Measurements from ENCODE around the gene CPNE6.
"Not testable (repeated sequence)": the region's sequence is repeated elsewhere in the genome, so short reads cannot be mapped to it uniquely, and the experiment has no call there.

CPNE6 gene

DNA sequence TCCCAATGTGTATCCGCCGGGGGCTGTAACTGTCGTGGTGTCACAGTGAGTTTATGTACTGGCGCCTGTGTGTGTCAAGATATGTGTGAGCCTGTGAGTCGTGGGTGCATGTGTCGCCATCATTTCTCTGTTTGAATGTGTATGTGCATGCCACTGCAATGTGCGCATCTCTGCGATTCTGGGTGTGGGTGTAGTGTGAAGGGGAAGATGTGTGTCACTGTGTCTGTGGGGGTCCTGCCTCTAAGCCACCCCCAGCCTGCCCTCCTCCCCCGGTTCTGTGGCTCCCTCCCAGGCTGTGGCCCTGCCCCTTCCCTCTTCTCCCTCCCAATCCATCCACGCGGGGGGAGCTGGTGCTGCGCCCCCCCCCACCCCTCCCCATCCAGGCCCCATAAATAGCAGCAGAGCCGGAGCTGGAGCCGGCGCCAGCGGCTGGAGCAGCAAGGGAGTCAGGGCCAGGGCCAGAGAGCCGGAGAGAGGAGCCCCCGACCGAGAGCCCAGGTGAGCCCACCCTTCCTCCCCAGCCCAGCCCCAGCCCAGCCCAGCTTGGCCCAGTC lies at the start of gene CPNE6:
Gene CPNE6 (plus strand): TSS at position 419 of the 554 bp plus-strand sequence. CDS start 1,375 bp downstream, outside the sequence.
- DNase-seq (ENCODE audit: low read depth) = no peak

DNA sequence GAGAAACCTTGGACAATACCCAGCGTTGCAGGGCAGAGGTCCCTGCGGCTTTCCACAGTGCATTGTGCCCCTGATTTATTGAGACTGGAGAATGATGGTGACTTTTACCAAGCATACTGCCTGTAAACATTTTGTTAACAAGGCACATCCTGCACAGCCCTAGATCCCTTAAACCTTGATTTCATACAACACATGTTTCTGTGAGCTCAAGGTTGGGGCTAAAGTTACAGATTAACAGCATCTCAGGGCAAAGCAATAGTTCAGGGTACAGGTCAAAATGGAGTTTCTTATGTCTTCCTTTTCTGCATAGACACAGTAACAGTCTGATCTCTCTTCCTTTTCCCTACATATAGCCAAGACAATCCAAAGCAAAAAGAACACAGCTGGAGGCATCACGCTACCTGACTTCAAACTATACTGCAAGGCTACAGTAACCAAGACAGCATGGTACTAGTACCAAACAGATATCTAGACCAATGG lies 46.4 kb upstream of the CPNE6 start:
- not testable (repeated sequence) for DNase-seq (ENCODE audit: low read depth)

DNA sequence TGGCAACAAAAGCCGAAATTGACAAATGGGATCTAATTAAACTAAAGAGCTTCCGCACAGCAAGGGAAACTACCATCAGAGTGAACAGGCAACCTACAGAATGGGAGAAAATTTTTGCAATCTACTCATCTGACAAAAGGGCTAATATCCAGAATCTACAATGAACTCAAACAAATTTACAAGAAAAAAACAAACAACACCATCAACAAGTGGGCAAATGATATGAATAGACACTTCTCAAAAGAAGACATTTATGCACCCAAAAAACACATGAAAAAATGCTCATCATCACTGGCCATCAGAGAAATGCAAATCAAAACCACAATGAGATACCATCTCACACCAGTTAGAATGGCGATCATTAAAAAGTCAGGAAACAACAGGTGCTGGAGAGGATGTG lies 41.7 kb upstream of the CPNE6 start:
- DNase-seq (ENCODE audit: low read depth) = not testable (repeated sequence)

DNA sequence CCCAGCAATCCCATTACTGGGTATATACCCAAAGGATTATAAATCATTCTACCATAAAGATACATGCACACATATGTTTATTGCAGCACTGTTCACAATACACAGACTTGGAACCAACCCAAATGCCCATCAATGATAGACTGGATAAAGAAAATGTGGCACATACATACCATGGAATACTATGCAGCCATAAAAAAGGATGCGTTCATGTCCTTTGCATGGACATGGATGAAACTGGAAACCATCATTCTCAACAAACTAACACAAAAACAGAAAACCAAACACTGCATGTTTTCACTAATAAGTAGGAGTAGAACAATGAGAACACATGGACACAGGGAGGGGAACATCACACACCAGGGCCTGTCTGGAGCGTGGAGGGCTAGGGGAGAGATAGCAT lies 40.0 kb upstream of the CPNE6 start:
- DNase-seq (ENCODE audit: low read depth) = not testable (repeated sequence)

DNA sequence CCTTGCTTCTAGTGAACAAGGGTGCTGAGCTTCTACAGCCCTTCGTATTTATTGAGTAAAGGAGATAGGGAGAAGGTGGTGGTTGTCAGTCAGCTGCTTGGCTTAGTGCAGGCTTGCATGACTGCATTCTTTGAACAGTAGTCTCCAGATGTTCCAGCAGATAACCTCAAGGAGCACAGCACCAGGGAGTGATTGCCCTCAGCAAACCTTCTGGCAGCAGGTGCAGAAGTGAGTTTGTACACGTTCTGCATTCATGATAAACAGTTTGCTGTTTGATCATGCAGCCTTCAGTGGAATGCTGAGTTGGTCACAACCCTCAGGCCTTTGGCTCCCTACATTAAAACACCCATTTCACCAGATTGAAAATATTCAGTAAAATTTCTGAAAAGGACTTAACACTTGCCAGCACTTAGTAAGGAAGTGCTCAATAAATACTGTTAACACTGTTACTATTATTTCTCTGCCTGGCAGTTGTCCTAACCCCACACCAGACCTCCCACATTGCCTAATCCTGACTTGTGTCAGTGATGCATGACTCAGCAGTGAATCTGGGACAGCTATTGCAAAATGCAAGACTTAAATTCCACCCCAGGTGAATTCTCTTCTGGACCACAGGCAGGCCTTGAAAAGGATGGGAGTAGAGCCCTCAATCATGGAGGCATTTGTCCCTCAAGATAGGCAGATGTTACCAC lies 38.5 kb upstream of the CPNE6 start:
- DNase-seq (ENCODE audit: low read depth) = peak; percentile 47

DNA sequence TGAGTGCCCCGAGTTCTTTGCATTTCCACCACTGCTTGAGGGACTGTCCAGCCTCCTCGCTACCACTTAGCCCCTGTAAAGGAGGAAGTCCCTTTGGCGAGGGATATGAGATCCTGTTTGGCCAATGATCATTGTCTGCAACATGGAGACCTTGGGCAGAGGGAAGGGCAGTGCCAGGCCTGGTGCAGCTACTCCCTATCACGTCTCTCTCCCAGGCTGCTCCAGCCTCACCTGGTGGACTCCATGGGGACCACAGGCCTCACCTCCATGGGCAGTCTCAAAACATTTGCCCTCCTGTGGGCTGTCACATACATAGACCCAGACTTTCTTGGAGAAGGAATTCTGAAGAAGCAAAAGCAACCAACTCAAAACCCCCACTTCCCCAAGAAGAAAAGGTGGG lies 35.6 kb upstream of the CPNE6 start:
- not testable (repeated sequence) for DNase-seq (ENCODE audit: low read depth)

DNA sequence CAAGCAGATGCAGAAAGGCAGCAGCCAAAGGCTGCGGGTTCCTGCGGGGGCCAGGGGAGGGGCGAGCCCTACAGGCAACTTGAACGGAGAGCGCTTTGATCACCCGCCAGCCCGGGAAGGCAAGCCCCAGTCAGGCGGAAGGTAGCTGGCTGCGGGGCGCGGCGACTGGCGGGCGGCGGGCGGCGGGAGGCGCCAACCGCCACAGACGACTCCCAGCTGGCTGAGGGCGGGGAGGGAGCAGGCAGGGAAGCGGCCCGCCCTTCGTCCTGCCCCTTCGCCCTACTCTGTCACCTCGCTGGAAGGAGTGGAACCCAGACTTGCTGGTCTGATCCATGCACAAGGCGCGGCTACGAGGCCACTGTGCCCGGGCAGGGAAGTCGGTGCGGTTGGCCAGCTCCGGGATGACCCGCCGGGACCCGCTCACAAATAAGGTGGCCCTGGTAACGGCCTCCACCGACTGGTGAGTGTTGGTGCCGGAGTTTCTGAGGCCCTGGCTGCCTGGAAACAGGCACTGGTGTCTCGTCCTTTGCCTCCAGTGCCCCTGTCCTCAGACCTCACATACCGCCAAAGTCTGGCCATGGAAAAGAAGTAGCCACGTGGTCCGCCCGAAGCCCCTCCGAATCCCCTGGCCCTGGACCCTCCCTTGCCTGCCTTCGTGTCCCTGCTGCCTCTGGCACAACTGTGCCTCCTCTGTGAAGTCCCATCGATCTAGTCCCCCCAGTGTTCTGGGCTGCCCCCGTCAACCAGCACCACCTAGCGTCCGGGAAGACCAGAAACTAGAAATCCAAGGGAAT lies 35.0 kb upstream of the CPNE6 start:
- peak; percentile 15 for DNase-seq (ENCODE audit: low read depth)

DNA sequence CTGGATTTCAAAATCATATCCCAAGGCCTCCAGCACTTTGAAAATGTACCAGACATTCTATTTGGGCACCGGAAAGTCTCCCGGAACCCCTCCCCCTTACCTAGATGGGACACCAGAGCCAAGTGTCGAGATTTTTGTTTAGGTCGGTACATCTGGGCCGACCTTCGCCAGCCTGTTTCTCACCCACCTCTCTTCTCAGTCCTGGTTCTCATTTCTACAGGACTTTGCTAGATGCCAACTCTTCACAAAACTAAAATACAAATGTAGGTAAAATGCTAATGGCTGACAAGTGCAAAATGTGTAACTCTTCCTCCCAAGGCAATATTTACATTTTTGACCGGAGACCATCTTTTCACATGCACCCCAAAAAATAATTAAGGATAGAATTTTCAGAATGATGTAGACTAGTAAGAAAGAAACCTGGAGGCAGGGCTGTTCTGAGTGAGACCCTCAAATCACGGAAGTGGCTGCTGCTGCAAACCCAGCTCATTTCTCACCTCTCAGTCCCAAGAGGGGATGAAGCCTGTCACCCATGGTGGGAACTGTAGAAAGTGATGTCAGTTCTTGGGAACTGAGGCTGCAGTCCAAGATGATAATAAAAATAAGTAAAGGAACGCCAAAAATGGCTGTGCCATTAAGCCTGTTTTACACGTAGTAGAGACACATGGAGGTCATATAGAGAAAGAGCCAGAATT lies 34.3 kb upstream of the CPNE6 start:
- DNase-seq (ENCODE audit: low read depth) = not testable (repeated sequence)

DNA sequence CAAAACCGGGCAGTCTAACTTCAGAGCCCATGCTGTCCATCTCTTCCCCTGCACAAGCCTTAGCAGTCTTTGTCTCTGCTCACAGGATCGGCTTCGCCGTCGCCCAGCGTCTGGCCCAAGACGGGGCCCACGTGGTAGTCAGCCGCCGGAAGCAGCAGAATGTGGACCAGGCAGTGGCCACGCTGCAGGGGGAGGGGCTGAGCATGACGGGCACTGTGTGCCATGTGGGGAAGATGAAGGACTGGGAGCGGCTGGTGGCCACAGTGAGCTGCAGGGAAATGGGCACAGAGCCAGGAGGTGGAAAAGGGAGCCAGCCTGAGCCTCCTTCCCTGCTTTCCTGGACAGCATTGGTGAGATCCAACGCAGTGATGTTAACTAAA lies 33.7 kb upstream of the CPNE6 start:
- no peak for DNase-seq (ENCODE audit: low read depth)

DNA sequence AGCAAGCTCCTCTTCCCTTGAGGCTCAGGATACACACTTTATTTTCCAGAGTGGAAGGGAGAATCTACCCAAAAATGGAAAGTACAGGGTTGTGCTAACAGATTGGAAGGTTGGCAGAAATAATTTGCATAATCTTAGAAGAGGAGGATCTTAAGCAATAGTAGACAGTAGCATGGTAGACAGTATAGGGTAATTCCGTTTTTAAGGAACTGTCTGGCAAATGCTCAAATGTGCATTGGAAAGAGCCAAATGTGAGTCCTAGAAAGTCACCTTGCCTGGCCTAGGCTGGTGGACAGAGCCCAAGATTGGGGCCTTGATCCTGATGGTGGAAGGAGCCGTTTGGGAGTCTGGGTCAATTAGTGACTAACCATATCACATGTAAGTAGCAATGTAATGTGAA lies 32.7 kb upstream of the CPNE6 start:
- DNase-seq (ENCODE audit: low read depth) = no peak

DNA sequence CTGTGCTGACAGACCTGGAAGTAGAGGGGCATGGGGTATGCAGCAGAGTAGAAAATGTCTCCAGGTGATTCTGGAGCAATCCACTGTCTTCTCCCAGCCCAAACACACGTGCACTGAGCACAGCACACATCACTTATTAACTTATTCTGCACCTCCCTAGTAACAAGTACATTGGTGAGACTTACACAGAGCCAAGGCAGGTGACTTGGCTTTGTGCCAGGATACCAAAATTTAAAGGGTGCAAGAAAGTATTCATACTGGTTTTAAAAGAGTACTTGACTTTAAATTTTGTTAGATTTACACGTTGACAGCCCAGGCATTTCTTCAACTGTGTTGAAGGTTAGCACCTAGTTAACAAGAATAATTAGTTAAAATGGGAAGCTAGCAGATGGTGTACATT lies 30.7 kb upstream of the CPNE6 start:
- DNase-seq (ENCODE audit: low read depth) = no peak

DNA sequence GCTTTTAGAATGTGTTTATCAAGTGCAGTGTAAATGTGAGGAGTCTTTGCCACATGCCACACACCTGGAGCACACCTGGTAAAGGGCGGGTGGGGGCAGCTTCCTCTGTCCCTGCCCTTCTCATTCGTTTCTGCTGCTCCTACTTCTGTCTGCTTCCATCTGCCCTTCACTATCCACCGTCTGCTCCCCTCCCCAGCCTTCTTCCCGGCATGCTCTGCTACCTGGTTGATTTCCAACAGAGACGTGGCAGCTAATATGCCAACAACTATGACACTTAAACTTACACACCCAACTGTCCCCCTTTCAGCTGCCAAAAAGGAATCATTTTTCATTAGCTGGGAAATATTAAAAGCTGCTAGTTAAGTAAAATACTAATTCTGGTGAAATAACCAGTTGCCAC lies 28.6 kb upstream of the CPNE6 start:
- DNase-seq (ENCODE audit: low read depth) = no peak

DNA sequence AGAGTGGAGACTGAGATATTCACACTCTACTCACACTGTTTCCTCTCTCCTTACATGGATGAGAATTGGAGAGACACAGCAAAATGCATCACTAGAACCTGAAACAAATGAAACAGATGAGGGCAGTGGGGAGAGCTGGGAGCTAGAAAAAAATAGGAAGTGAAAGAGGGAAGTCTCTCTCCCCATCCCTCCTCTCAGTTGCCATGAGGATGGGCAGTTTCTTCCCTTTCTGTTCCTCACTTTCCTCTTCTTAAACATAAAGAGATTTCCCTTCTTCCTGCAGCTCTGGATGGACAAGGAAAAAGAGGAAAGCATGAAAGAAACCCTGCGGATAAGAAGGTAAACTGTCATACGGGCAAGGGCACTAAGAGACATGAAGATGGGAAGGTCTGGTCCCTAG lies 22.4 kb upstream of the CPNE6 start:
- DNase-seq (ENCODE audit: low read depth) = not testable (repeated sequence)

DNA sequence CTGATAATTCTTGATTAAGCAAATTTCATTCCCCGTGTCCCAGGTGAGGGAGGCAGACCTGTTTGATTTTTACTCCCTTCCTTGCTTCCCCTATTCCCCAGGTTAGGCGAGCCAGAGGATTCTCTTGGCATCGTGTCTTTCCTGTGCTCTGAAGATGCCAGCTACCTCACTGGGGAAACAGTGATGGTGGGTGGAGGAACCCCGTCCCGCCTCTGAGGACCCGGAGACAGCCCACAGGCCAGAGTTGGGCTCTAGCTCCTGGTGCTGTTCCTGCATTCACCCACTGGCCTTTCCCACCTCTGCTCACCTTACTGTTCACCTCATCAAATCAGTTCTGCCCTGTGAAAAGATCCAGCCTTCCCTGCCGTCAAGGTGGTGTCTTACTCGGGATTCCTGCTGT lies 20.6 kb upstream of the CPNE6 start:
- DNase-seq (ENCODE audit: low read depth) = not testable (repeated sequence)

DNA sequence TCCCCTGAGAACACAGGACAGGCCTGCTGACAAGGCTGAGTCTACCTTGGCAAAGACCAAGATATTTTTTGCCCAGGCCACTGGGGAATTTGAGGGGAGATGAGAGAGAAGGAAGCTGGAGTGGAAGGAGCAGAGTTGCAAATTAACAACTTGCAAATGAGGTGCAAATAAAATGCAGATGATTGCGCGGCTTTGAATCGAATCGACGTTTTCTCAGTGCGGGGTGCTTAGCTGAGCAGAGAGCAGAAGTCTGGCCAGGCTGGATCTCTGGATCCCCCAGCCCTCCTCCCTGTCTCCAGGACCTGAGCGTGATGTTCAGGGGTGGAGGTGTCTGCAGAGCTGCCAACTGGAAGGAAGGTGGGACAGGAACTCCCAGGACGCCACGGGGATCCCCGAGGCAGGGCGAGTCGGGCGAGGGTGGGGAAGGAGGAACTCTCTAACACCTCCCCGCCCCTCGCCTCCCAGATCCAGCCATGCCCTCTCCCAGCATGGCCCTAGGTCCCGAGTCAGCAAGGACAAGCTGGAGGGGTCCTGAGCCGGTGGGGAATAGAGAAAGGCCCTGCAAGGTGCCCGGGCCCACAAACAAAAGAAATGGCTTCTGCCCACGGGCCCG lies 20.1 kb upstream of the CPNE6 start:
- no peak for DNase-seq (ENCODE audit: low read depth)

DNA sequence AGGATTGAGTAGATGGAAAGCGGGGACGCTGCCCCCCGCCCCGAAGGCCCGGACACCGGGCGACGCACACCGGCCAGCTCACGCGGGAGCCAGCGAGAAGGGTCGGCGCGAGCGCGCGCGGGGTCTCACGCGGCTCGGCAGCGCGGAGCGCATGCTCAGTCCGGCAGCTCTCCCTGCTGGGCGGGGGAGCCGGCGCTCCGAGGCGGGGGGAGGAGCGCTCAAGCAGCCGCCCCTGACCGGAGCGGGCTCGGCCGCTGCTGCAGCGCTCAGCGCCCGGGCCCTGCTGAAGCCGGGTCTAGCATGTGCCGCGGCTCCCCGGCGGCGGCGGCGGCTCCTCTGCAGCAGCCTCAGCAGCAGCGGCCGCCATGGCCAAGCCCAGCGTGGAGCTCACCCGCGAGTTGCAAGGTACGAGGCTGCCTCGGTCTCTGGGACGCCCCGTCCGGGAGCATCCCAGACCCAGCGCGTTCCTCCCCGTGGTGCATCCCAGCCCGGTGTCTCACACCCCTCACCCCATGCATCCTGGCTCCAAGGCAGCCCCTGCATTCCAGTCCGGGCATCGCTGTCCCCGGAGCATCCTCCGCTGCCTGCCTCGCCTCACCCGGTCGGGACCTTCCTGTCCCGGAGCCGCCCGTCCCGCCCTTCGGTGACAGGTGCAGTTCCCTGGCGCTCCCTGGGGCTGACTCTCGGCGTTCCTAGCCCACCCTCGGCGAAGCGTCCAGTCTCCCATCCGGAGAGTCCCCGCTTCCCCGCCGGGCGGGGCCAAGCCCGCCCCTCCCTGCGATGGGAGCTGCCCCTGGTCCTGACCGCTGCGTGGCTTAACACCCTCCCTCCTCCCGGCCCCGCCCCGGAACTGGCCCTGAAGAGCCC lies 19.3 kb upstream of the CPNE6 start, which contains the start of gene CARMIL3:
Gene CARMIL3 (plus strand): TSS at position 221 of the 867 bp plus-strand sequence. CDS start 145 bp downstream, at position 366.
- no peak for DNase-seq (ENCODE audit: low read depth)

DNA sequence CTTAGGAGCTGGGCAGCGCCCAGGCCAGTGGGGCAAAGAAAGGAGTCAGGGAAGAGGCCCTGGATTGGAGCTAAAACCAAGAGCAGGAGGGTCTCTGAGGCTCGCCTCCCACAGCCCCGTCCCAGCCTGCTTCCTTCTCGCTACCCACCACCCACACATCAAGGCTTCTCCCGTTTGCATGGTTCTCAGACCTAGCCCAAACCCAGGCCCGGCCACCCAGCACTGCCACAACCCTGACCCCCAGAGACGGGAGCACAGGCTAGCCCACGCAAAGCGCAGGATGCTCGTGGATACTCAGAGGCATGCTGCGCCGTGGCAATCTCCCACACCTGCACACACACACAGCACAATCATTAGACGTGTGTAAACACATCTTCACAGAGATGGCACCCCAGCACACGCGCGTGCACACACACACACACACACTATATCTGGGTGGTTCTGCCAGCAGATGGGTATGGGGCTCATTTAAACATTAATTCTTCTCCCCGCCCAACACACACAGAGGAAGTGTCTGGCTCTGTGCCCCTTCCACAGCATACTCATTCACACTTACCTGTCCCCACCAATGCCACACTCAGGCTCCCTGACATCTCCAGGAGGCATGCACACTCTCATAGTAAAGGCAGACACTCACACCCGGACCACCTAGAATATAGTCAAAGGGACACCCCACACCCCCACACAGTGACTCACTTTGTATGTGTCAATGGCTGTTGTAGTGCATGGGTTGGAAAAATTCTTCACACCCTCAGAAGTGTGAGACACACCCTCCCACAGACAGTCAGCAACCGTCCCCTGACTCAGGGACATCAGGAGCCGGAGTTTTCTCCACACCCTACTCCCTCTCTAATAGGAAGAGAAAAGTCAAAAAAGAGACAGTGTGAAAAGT lies 18.5 kb upstream of the CPNE6 start:
- no peak for DNase-seq (ENCODE audit: low read depth)

DNA sequence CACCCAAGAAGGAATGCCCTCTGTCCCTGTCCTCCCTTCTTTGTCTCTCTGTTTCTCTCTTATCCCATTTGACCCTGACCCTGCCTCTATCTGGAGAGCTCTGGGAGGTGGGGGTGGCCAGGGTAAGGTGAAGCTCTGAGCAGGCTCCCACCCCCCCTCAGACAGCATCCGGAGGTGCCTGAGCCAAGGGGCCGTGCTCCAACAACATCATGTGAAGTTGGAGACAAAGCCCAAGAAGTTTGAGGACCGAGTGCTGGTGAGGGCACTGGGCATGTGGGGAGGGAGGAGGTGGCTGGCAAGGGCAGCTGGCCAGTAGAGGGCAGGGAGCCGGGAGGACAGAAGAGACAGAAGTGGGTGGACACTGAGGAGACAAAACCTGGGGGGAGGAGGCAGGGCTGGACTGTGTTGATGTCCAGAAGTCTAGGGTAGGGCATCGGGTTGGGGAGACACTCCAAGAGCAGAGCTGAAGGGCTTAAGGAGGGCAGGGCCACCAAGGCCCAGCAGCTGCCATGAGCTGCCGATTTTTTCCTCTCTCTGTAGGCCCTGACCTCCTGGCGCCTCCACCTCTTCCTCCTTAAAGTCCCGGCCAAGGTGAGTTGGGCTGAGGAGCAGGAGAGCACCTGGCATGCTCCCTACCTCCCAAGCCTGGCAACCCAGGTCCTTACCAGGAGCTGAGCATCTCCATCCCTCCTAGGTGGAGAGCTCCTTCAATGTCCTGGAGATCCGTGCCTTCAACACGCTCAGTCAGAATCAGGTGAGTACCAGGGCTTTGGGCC lies 17.6 kb upstream of the CPNE6 start:
- no peak for DNase-seq (ENCODE audit: low read depth)

DNA sequence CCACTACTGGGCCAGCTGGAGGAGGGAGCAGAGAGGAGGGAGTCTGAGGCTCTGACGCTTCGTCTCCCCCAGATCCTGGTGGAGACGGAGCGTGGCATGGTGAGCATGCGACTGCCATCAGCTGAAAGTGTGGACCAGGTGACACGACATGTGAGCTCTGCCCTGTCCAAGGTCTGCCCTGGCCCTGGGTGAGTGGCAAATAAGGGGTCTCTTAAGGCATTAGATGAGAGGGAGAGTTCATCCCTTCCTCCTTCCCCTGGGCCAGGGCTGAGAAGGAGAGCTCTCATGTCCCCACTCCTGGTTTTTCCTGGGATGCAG lies 17.1 kb upstream of the CPNE6 start:
- no peak for DNase-seq (ENCODE audit: low read depth)
